Left ventricle myocardium inferior (tissue), 1 donor: ENCODE measurements around the gene TIMM23. TPM values are rescaled to one million over a fixed set of nuclear protein-coding genes. Genes with fewer than 3 reads are reported as not detected.
"Not testable (repeated sequence)": the region's sequence is repeated elsewhere in the genome, so short reads cannot be mapped to it uniquely, and the experiment has no call there.

Experiments
- DNase-seq: peaks from one replicate; pipeline ENCODE4 v3.0.0-alpha.2; 2020
- H3K27ac ChIP-seq: fragments of 200-600 bp; replicated peaks from 2 replicates; pipeline ENCODE4 v1.8.0; 2021
- H3K27me3 ChIP-seq: fragments of 200-600 bp; 2 replicates; pipeline ENCODE4 v1.8.0; 2021; ENCODE audit warnings: low read depth
- H3K36me3 ChIP-seq: fragments of 200-600 bp; 2 replicates; pipeline ENCODE4 v1.8.0; 2021
- H3K4me1 ChIP-seq: fragments of 200-600 bp; 2 replicates; pipeline ENCODE4 v1.8.0; 2021
- H3K4me3 ChIP-seq: fragments of 200-600 bp; 2 replicates; pipeline ENCODE4 v1.8.0; 2021; ENCODE audit warnings: mild to moderate bottlenecking, moderate library complexity
- H3K9me3 ChIP-seq: fragments of 200-600 bp; replicated peaks from 2 replicates; pipeline ENCODE4 v1.8.0; 2021
- CTCF ChIP-seq: fragments of 200-600 bp; IDR thresholded peaks from 2 replicates; pipeline ENCODE4 v1.8.0; 2021; ENCODE audit warnings: antibody characterized with exemption, mild to moderate bottlenecking, borderline replicate concordance
- intact Hi-C: fragments of 100-400 bp; cut with micrococcal nuclease; formaldehyde crosslinking; loops from one replicate; pipeline ENCODE4 v1.11.0; 2022
- long read RNA-seq: library from polyadenylated mRNA; unstranded; transcript quantifications from one replicate; pipeline ENCODE4 v2.0.0, GENCODE V29; 2021
- total RNA-seq: library from RNA; stranded (reverse); fragmentation: NEBNext Ultra II Directional; extraction: Animal tissue kit (Norgen Biotek cat#: 25700); gene quantifications from one replicate; pipeline ENCODE4 v1.2.1, GENCODE V29; 2021
- donor health status: DM: no; HTN: yes; CAD: no; lungs with severe emphysema.

TIMM23 gene, protein sequence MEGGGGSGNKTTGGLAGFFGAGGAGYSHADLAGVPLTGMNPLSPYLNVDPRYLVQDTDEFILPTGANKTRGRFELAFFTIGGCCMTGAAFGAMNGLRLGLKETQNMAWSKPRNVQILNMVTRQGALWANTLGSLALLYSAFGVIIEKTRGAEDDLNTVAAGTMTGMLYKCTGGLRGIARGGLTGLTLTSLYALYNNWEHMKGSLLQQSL
- 83.5 TPM for total RNA-seq
- long read RNA-seq, transcript TIMM23-201 (7 exons, 1,222 nt): major isoform, 87 of 93 reads
- long read RNA-seq, partial matches to known transcripts: 0 of 93 reads
- long read RNA-seq, other reads (novel, unspliced or antisense): 6 of 93 reads

DNA sequence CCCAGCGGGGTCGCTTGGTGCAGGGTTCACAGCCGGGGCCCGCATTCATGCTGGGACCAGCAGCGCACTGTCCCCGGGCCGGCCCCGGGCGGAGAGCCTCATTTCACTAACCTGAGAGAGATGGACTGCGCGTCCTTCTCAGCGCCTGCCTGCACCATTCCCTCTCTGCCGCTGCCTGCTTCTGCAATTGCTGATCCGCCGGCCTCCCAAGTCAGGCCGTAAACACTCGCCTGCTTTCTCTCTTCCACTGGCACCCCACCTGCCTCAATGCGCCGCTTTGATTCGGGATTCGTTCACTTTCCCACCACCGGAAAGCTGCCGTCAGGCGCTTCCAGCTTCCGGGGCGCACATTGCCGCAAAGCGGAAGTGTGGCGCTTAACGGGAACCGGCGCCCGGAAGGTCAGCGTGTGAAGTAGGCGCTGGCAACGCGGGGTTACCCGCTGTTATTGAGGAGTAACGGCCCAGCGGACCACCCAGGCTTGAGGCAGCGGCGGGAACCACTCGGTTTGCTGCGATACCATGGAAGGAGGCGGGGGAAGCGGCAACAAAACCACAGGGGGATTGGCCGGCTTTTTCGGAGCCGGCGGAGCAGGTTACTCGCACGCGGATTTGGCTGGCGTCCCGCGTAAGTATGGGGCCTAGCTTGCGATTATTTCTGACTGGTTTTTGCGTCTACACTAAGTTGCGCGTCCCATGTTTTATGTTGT, at the start of gene TIMM23:
Gene TIMM23, plus strand, starts transcription at position 384 of the 707 bp plus-strand sequence. Its CDS starts 136 bp downstream, at position 520.
- H3K9me3 ChIP-seq, intact Hi-C loops, H3K27me3 ChIP-seq: not testable (repeated sequence)
- peak within 1 kb of the TSS; percentile 96 for H3K4me3 ChIP-seq
- peaks cover 47% of the 10 kb centered on the region for H3K4me1 ChIP-seq
- H3K36me3 ChIP-seq: peaks cover 17% of the 10 kb centered on the region
- H3K27ac ChIP-seq: peak within 1 kb of the TSS; percentile 89
- DNase-seq: peak; percentile 87

DNA sequence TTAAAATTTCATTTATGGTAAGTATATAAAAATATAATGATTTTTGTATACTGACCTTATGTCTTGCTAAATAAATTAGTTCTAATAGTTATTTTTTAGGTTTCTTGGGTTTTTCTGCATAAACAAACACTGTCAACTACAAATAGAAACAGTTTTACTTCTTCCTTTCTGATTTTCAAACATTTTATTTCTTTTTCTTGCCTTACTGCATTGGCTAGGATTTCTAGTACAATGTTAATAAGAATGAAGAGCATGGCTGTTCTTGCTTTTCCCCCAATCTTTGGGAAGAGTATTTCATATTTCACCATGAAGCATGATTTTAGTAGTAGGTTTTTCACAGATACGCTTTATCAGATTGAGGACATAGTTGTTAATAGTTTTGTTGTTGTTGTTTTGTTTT, 45.5 kb upstream of the TIMM23 start:
- H3K27ac ChIP-seq, H3K4me3 ChIP-seq, DNase-seq, H3K27me3 ChIP-seq, H3K4me1 ChIP-seq, intact Hi-C loops: not testable (repeated sequence)
- H3K36me3 ChIP-seq: peaks cover 12% of the 10 kb centered on the region
- H3K9me3 ChIP-seq: peaks cover 12% of the 10 kb centered on the region

- intact Hi-C loops, H3K9me3 ChIP-seq, H3K27ac ChIP-seq, DNase-seq, H3K27me3 ChIP-seq, H3K4me1 ChIP-seq, H3K4me3 ChIP-seq: not testable (repeated sequence)
- peaks cover 10% of the 10 kb centered on the region for H3K36me3 ChIP-seq
Observed at GRCh38 chr10:45931305-45931704, 41.0 kb upstream of the TIMM23 start.

- H3K36me3 ChIP-seq, H3K27me3 ChIP-seq, H3K4me3 ChIP-seq, DNase-seq, H3K27ac ChIP-seq, H3K9me3 ChIP-seq, intact Hi-C loops, H3K4me1 ChIP-seq: not testable (repeated sequence)
Observed at GRCh38 chr10:45934788-45935187, 37.5 kb upstream of the TIMM23 start.

- H3K4me1 ChIP-seq, DNase-seq, H3K4me3 ChIP-seq, H3K27ac ChIP-seq, intact Hi-C loops, H3K9me3 ChIP-seq, H3K36me3 ChIP-seq, H3K27me3 ChIP-seq: not testable (repeated sequence)
Observed at GRCh38 chr10:45939176-45939697, 33.1 kb upstream of the TIMM23 start.

GRCh38 chr10:45941196-45941595, 31.1 kb upstream of the TIMM23 start:
- H3K27ac ChIP-seq, H3K9me3 ChIP-seq, H3K27me3 ChIP-seq, H3K4me3 ChIP-seq, DNase-seq, H3K4me1 ChIP-seq, H3K36me3 ChIP-seq, intact Hi-C loops: not testable (repeated sequence)

DNA sequence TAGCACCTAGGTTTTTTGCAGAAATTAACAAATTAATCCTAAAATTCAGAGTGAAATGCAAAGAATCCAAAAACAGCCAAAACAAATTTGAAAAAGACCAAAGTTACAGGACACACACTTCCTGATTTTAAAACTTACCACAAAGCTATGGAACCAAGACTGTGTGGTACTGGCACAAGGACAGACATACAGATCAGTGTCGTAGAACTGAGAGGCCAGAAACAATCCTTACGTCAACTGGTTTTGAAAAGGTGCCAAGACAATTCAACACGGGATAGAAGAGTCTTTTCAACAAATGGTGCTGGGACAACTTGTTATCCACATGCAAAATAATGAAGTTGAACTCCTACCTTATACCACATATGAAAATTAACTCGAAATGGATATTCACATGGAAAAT, 26.8 kb upstream of the TIMM23 start:
- H3K36me3 ChIP-seq, H3K27ac ChIP-seq, H3K27me3 ChIP-seq, H3K4me3 ChIP-seq, H3K9me3 ChIP-seq, DNase-seq, intact Hi-C loops, H3K4me1 ChIP-seq: not testable (repeated sequence)

DNA sequence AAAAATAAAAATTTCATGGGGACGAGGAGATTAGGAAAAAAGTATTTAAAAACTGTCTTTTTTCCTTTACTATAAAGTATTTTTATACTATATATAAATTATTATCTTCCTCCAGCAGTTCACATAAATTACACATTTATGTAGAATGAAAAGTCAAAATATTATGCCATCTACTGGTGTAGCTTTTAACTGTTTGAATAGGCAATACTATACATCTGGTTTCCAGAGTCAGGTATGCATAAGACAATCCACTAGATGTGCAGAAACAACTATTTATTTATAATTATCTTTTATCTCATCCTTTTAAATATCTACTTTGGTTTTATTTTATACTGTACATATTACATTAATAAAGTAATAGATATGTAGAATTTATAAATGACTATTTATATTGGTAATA, 24.9 kb upstream of the TIMM23 start:
- H3K4me3 ChIP-seq, H3K4me1 ChIP-seq, H3K27ac ChIP-seq, H3K27me3 ChIP-seq, intact Hi-C loops, H3K9me3 ChIP-seq, DNase-seq, H3K36me3 ChIP-seq: not testable (repeated sequence)
- TF ChIP-seq CTCF: peak; percentile 8

DNA sequence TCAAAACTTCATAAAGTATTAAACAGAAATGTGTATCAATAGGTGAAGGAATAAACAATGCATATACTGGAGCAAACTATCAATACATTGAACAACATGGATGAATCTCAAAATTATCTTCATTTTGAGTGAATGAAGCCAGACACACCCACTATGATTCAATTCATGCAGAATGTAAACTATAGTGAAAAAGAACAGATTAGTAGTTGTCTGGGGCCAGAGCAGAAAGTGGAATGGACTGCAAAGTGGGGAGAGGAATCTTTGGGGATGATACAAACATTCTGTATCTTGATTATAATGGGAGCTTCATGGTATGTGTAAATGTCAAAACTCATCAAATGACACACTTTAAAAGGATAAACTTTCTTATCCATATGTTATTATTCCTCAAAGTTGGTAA, 23.5 kb upstream of the TIMM23 start:
- intact Hi-C loops, H3K27ac ChIP-seq, H3K4me1 ChIP-seq, H3K4me3 ChIP-seq, H3K9me3 ChIP-seq, DNase-seq, H3K27me3 ChIP-seq: not testable (repeated sequence)
- H3K36me3 ChIP-seq: peaks cover 12% of the 10 kb centered on the region

DNA sequence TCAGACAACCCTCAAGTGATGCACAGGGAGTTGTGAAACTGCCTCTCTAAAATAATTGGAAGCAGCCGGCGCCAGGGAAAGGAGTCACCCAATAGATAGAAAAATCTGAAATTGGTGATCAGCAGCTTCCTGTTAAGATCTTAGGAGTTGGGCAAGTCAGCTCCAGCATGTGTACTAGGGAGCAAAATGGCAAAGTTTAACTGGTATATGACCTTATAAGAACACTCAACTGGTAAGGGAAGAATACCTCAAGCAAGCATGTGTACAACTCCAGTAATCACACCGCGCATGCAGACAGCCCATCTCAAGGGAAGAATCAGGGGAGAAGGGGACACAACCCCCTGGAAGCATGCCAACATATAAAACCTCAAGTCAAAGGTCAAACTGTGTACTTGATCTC, 17.9 kb upstream of the TIMM23 start:
- intact Hi-C loops, H3K4me3 ChIP-seq, DNase-seq, H3K9me3 ChIP-seq, H3K27ac ChIP-seq, H3K27me3 ChIP-seq, H3K4me1 ChIP-seq: not testable (repeated sequence)
- peaks cover 17% of the 10 kb centered on the region for H3K36me3 ChIP-seq

DNA sequence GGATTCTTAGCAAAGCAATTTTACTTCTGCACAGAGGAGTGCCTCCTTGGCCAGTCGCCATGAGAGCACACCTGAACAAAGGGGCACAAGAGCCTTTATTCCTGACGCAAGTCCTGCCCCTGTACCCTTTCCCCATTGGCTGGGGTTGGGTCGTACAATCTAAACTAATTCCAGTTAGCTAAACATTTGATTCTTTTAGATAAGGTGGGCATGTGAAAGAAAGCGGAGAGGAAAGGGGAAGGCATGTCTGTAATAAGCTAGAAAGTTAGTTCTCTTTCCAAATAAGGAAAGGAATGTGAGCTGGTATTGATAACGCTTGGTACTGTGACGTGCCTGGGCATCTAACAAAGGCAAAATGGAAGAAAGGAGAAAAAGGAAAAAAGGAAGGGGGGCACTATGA, 15.7 kb upstream of the TIMM23 start:
- H3K36me3 ChIP-seq, H3K27me3 ChIP-seq, H3K4me3 ChIP-seq, H3K27ac ChIP-seq, H3K9me3 ChIP-seq, H3K4me1 ChIP-seq, intact Hi-C loops, DNase-seq: not testable (repeated sequence)

DNA sequence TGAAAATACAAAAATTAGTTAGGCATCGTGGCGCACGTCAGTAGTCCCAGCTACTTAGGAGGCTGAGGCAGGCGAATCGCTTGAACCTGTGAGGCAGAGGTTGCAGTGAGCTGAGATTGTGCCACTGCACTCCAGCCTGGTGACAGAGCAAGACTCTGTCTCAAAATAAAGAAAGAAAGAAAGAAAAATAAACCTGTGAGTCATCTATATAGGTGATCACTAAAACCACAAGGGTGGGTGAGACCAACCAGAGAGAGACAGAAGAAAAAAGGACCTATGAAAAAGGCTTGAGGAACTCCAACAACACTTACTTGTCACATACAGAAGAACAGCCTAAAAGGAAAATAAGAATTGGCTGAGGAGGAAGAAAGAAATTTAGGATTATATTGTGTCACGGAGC, 14.4 kb upstream of the TIMM23 start:
- H3K36me3 ChIP-seq, H3K27ac ChIP-seq, H3K27me3 ChIP-seq, H3K4me1 ChIP-seq, DNase-seq, H3K9me3 ChIP-seq, intact Hi-C loops, H3K4me3 ChIP-seq: not testable (repeated sequence)
